ENCODE data around the gene CA6.

DNA sequence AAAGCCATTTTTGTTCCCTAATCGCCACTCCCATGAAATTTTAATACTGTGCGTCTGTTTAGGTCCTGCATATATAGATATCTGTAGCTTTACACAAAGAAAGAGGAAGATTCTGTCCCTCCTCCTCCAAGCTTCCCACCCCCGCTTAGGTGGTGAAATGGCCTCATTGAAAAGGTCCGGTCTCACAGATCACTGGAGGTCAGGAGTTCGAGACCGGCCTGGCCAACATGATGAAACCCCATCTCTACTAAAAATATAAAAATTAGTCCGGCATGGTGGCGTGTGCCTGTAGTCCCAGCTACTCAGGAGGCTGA is 59.7 kb downstream of the CA6 start:
- TF ChIP-seq EZH2phosphoT487 (IDR thresholded peaks at IDR 0.05; ENCODE audit: low read length) (no peak), EZH2 (optimal IDR thresholded peaks at IDR 0.05; ENCODE audit: low read depth, low read length) (no peak)
- TF ChIP-seq, protein P1, sequence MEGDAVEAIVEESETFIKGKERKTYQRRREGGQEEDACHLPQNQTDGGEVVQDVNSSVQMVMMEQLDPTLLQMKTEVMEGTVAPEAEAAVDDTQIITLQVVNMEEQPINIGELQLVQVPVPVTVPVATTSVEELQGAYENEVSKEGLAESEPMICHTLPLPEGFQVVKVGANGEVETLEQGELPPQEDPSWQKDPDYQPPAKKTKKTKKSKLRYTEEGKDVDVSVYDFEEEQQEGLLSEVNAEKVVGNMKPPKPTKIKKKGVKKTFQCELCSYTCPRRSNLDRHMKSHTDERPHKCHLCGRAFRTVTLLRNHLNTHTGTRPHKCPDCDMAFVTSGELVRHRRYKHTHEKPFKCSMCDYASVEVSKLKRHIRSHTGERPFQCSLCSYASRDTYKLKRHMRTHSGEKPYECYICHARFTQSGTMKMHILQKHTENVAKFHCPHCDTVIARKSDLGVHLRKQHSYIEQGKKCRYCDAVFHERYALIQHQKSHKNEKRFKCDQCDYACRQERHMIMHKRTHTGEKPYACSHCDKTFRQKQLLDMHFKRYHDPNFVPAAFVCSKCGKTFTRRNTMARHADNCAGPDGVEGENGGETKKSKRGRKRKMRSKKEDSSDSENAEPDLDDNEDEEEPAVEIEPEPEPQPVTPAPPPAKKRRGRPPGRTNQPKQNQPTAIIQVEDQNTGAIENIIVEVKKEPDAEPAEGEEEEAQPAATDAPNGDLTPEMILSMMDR (IDR thresholded peaks at IDR 0.05; ENCODE audit: low read length) = no peak

Measured in MM.1S (cell line).